LNCaP clone FGC (cell line): ENCODE measurements around the gene ST3GAL2.

Experiments used
- DNase-seq: peaks from one replicate; pipeline ENCODE4 v3.0.0-alpha.2; 2011; ENCODE audit warnings: low read depth
- H3K4me3 ChIP-seq: 2 replicates; pipeline ENCODE4 v1.5.1; 2011; ENCODE audit warnings: mild to moderate bottlenecking, low read depth, low read length, control low read depth
- CTCF ChIP-seq: IDR thresholded peaks from 2 replicates; pipeline ENCODE4 v1.5.1; 2012; ENCODE audit warnings: mild to moderate bottlenecking; ENCODE audit not compliant: control insufficient read depth, insufficient read depth; ENCODE audit errors: extremely low read depth

ST3GAL2 gene

GRCh38 chr16:70396246-70396904 lies 42.5 kb downstream of the ST3GAL2 start:
- H3K4me3 ChIP-seq, result no peak overlapping the region
- no peak for TF ChIP-seq CTCF
- no peak for DNase-seq

- no peak overlapping the region for H3K4me3 ChIP-seq
- TF ChIP-seq CTCF, result peak; percentile 78
- DNase-seq, result no peak
Observed at GRCh38 chr16:70395345-70395901, 43.5 kb downstream of the ST3GAL2 start.

- no peak for DNase-seq
- TF ChIP-seq CTCF, result no peak
- H3K4me3 ChIP-seq, result no peak overlapping the region
Observed at GRCh38 chr16:70394853-70395252, 44.0 kb downstream of the ST3GAL2 start.

- no peak for TF ChIP-seq CTCF
- no peak overlapping the region for H3K4me3 ChIP-seq
- no peak for DNase-seq
Observed at GRCh38 chr16:70393662-70394061, 45.2 kb downstream of the ST3GAL2 start.

- no peak for TF ChIP-seq CTCF
- DNase-seq, result no peak
- H3K4me3 ChIP-seq, result no peak overlapping the region
Observed at GRCh38 chr16:70392606-70393005, 46.3 kb downstream of the ST3GAL2 start.

- no peak for DNase-seq
- TF ChIP-seq CTCF, result no peak
- no peak overlapping the region for H3K4me3 ChIP-seq
Observed at GRCh38 chr16:70391881-70392481, 46.9 kb downstream of the ST3GAL2 start.
